Pancreas (tissue), 10 donors: ENCODE measurements around the gene TMEM238. TPM values are rescaled to one million over a fixed set of nuclear protein-coding genes. Genes with fewer than 3 reads are reported as not detected.

Source experiments
- ATAC-seq, 4 donors: fragments of 200-7000 bp; cut with Tn5 transposase; one replicate each; pipeline versions ENCODE4 v1.8.0 to v1.9.1; 2020; ENCODE audit warnings: mild to moderate bottlenecking in 4 of 4, moderate library complexity in 4 of 4
- DNase-seq, 6 donors: peaks; one replicate each; pipeline ENCODE4 v3.0.0-alpha.2; 2020
- FAIRE-seq: peaks from 2 replicates; lab custom pipeline; 2012; peaks lifted over from hg19 to GRCh38; lab: Jason Lieb, UNC
- H3K27ac ChIP-seq, 4 donors: fragments of 200-600 bp; sonication (generic); 1 replicate in 3 of 4; 2 replicates in 1 of 4; pipeline versions ENCODE4 v1.5.0 to v1.8.0; 2020
- H3K27me3 ChIP-seq, 4 donors: fragments of 200-600 bp; one replicate each; pipeline ENCODE4 v1.8.0; 2021
- H3K36me3 ChIP-seq, 3 donors: fragments of 200-600 bp; sonication (generic) in 1 of 3; one replicate each; pipeline versions ENCODE4 v1.5.0 to v1.8.0; 2020 to 2021
- H3K4me1 ChIP-seq, 3 donors: fragments of 200-600 bp; one replicate each; pipeline ENCODE4 v1.8.0; 2021
- H3K4me3 ChIP-seq, 4 donors: fragments of 200-600 bp; sonication (generic) in 2 of 4; one replicate each; pipeline versions ENCODE4 v1.5.0 to v1.8.0; 2020 to 2021
- H3K9me3 ChIP-seq, 4 donors: fragments of 200-600 bp; one replicate each; pipeline ENCODE4 v1.8.0; 2021
- WGBS, 2 donors: extraction: QIAGEN DNeasy Blood & Tissue Kit; methylation state at CpG; one replicate each; pipeline ENCODE4 v1.1.7; 2013; 5-methylcytosine and 5-hydroxymethylcytosine counted together
- intact Hi-C, 3 donors: fragments of 100-400 bp; cut with DNase I; formaldehyde crosslinking; loops; one replicate each; pipeline versions ENCODE4 v1.11.1 to v1.14.2; 2022
- polyA plus RNA-seq, 2 donors: library from polyadenylated mRNA; stranded (reverse); fragments of 200-250 nt; gene quantifications; one replicate each; pipeline ENCODE4 v1.2.3, GENCODE V29; 2013
- total RNA-seq, 6 donors: library from RNA; stranded (reverse); fragmentation: NEBNext Ultra II Directional in 4 of 6; extraction: Animal tissue kit (Norgen Biotek cat#: 25700) in 4 of 6; gene quantifications; one replicate each; pipeline versions ENCODE4 v1.2.1 to v1.2.4, GENCODE V29; 2021 to 2023
- TF ChIP-seq, protein P1 (sequence below), 4 donors: fragments of 200-600 bp; sonication (generic) in 3 of 4; IDR thresholded peaks; one replicate each; pipeline versions ENCODE4 v1.5.0 to v1.8.0; 2021; ENCODE audit warnings: antibody characterized with exemption in 4 of 4
- donor health status: healthy with polysubstance abuse.
- donor health status: DM: no; HTN: no; CAD: no; lungs with moderate emphysema.
- donor health status: DM: no; HTN: no; CAD: no.
- donor health status: control.
- donor health status: control.
- donor health status: Bipolar disorder and iron deficiency.
- donor health status: DM: yes; HTN: yes; CAD: no.
- donor health status: DM: no; HTN: no; CAD: no.
- donor health status: DM: no; HTN: no; CAD: no.
- donor health status: DM: yes; HTN: yes; CAD: no.

The TMEM238 gene, protein sequence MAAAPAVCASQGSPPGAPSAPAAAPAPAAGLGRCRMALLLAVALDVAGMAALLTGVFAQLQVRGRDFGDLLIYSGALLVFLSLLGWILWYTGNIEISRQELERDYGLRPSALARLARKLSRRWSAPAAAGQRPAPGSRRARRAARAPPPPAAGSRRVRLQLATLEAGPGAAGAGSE
- total RNA-seq (10 to 100 TPM; 14.7 to 32.7 (median 21.3) TPM), polyA plus RNA-seq (under 1 TPM; 0.42 TPM)

DNA sequence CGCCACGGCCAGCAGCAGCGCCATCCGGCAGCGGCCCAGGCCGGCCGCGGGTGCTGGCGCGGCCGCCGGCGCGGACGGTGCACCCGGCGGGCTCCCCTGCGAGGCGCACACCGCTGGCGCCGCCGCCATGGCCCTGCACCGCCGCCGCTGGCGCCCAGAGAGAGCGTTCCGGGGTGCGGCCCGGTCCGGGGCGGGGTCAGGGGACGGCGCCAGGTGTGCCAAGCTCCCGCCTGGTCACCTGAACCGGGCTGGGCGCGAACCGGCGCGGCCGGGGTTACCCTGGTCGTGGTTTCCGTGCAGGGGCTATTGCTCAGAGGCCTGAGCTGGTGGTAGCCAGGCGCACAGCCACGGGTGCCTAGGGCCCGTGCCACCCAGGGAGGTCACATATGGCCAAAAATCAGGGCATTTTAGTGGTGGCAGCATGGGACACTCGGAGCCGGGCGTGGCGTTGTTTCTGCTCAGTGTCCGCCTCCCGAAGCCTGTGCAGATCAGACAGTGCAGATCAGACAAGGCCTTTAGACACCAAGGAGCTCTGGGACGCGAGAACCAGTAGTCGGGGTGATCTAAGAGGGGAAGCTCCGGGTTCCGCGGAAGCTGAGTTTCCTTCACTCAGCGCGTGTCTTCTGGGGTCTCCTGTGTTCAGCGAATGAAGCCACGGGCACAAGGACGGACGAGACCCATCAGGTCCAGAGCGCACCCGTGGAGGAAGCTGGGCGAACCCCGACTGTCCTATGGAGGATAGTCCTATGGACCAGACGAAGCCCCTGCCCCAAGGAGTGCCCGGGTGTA lies at the start of gene TMEM238:
Gene TMEM238 (minus strand): TSS at position 162 of the 789 bp plus-strand sequence. CDS start 33 bp downstream, at position 129.
- ATAC-seq = peak; percentile 31 to 53 (median 42)
- TF ChIP-seq, protein P1, sequence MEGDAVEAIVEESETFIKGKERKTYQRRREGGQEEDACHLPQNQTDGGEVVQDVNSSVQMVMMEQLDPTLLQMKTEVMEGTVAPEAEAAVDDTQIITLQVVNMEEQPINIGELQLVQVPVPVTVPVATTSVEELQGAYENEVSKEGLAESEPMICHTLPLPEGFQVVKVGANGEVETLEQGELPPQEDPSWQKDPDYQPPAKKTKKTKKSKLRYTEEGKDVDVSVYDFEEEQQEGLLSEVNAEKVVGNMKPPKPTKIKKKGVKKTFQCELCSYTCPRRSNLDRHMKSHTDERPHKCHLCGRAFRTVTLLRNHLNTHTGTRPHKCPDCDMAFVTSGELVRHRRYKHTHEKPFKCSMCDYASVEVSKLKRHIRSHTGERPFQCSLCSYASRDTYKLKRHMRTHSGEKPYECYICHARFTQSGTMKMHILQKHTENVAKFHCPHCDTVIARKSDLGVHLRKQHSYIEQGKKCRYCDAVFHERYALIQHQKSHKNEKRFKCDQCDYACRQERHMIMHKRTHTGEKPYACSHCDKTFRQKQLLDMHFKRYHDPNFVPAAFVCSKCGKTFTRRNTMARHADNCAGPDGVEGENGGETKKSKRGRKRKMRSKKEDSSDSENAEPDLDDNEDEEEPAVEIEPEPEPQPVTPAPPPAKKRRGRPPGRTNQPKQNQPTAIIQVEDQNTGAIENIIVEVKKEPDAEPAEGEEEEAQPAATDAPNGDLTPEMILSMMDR (IDR thresholded peaks at IDR 0.05) = no peak
- no peaks in the 10 kb centered on the region for H3K27me3 ChIP-seq
- no peaks in the 10 kb centered on the region for H3K9me3 ChIP-seq
- FAIRE-seq = no peak
- H3K4me3 ChIP-seq = peak within 1 kb of the TSS; percentile 28 to 92 (median 54)
- peak within 1 kb of the TSS; percentile 74 to 97 (median 90) for H3K27ac ChIP-seq
- 10 to 19% methylated on average over 43 to 72 of the region's 72 CpGs for WGBS, 2 donors
- intact Hi-C loops = loop anchor here in 1 of 3 donors (10.0 kb wide), 1 partner anchor 90 kb away; no protein-coding TSS in a partner anchor
- H3K36me3 ChIP-seq = peaks cover 0 to 12% (median 11%) of the 10 kb centered on the region in 3 donors
- peaks cover 10 to 28% (median 17%) of the 10 kb centered on the region in 3 donors for H3K4me1 ChIP-seq
- peak; percentile 70 to 92 (median 80) for DNase-seq

DNA sequence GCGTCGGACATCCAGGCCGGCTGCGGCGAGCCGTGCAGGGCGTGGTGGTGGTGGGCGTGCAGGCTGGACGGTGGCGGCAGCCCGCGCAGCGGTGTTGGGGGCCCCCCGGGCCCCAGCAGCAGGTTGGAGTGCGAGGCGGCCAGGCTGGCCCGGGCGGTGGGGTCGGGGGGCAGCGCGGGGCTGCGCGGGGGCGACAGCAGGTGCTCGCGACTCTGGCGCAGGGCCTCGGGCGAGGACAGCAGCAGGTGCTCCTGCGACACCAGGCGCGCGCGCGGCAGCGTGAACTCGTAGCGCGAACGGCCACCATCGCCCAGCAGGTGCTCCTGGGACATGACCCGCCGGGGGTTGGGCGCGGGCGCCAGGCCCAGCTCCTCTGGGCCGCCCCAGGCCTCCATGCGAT lies 49.2 kb upstream of the TMEM238 start:
- no peaks in the 10 kb centered on the region for H3K36me3 ChIP-seq
- no peak for FAIRE-seq
- intact Hi-C loops = no loop called here
- TF ChIP-seq, protein P1 (IDR thresholded peaks at IDR 0.05) = no peak
- H3K4me3 ChIP-seq = no peak overlapping the region
- no peaks in the 10 kb centered on the region for H3K9me3 ChIP-seq
- ATAC-seq = no peak
- H3K27me3 ChIP-seq = peaks cover 0 to 8% (median 2%) of the 10 kb centered on the region in 4 donors
- 1 to 5% methylated on average over 19 to 48 of the region's 48 CpGs for WGBS, 2 donors
- no peak overlapping the region for H3K27ac ChIP-seq
- no peaks in the 10 kb centered on the region for H3K4me1 ChIP-seq
- DNase-seq = peak in 1 of 6 donors; percentile 71

DNA sequence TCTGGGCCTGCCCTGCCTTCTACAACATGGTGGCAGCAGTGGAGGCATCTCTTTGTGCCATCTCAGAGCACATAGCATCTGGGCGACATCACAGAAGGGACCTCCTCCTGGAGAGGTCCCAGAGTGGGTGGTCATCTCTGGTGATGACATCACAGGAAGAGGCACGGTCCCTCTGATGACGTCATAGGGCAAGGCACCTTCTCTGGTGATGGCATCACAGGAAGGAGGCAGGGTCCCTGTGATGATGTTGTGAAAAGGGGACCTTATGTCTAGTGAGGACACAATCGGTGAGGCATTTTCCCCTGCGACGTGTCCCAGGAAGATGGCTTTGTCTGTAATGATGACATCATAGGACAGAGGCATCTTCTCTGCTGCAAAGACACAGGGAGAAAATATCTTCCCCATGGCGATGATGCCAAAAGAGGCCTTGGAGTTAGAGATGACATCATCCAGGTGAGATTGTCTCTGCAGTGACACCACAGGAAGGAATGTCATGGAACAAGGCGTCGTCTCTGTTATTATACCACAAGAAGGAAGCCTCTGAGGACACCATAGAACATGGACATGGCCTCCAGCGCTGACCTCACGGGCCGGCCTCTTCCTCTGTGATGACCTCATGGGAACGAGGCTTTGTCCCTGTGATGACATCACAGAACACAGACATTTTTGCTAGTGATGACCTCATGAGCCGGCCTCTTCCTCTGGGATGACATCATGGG lies 48.3 kb upstream of the TMEM238 start:
- intact Hi-C loops = no loop called here
- Histone ChIP-seq H3K27ac (no peak overlapping the region), H3K4me1 (no peaks in the 10 kb centered on the region), H3K36me3 (no peaks in the 10 kb centered on the region), H3K4me3 (no peak overlapping the region), H3K27me3 (peaks cover 0 to 8% (median 2%) of the 10 kb centered on the region in 4 donors), H3K9me3 (no peaks in the 10 kb centered on the region)
- TF ChIP-seq, protein P1 (IDR thresholded peaks at IDR 0.05) = no peak
- DNase-seq (no peak), FAIRE-seq (no peak), ATAC-seq (no peak)
- WGBS, 2 donors = 76 to 77% methylated on average over 14 of the region's 14 CpGs

DNA sequence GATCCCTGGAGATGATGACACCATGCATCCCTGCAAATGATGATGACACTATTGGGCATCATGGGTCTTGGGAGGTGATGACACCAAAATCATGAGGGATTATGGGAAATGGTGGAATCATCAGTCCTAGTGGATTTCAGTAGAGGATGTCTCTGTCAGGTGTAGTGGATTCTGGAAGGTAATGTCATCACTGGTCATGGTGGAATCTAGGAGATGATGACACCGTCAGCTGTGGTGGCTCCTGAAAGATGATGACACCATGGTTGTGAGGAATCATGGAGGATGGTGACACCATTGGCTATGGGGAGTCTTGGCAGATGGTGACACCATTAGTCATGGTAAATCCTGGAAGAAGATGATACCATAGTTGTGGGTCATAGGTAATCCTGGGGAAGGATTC lies 47.1 kb upstream of the TMEM238 start:
- 81 to 100% methylated on average over 1 of the region's 1 CpG for WGBS, 2 donors
- Histone ChIP-seq H3K36me3 (no peaks in the 10 kb centered on the region), H3K4me1 (no peaks in the 10 kb centered on the region), H3K9me3 (no peaks in the 10 kb centered on the region), H3K27ac (no peak overlapping the region), H3K27me3 (peaks cover 0 to 8% (median 2%) of the 10 kb centered on the region in 4 donors), H3K4me3 (no peak overlapping the region)
- ATAC-seq = no peak
- TF ChIP-seq, protein P1 (IDR thresholded peaks at IDR 0.05) = no peak
- no peak for DNase-seq
- FAIRE-seq = no peak
- intact Hi-C loops = no loop called here
